NCI-H1930 (cell line): ENCODE results near the gene LRRK1.
A peak's percentile ranks its signal among the peaks of the same experiment; 100 is the strongest.

Experiments
- DNase-seq, 2 experiments: peaks; one replicate each; lab custom pipeline; 2025; lab: John Stamatoyannopoulos, UW

LRRK1 gene

GRCh38 chr15:100918690-100919480 lies at the start of gene LRRK1:
Gene LRRK1 (plus strand): TSS chr15:100919357. CDS start chr15:100924633, 5,276 bp downstream.
- no peak for DNase-seq

GRCh38 chr15:100873029-100873677 lies 46.0 kb upstream of the LRRK1 start:
- peak in 1 of 2 experiments; percentile 45 for DNase-seq

GRCh38 chr15:100875495-100875894 lies 43.7 kb upstream of the LRRK1 start:
- no peak for DNase-seq

- DNase-seq = no peak
Measured at GRCh38 chr15:100875976-100876375, 43.2 kb upstream of the LRRK1 start.

- no peak for DNase-seq
Measured at GRCh38 chr15:100877551-100877950, 41.6 kb upstream of the LRRK1 start.

- no peak for DNase-seq
Measured at GRCh38 chr15:100878130-100878529, 41.0 kb upstream of the LRRK1 start.

GRCh38 chr15:100878648-100879047 lies 40.5 kb upstream of the LRRK1 start:
- no peak for DNase-seq

- DNase-seq = no peak
Measured at GRCh38 chr15:100879061-100879463, 40.1 kb upstream of the LRRK1 start.

- DNase-seq = no peak
Measured at GRCh38 chr15:100879464-100880138, 39.6 kb upstream of the LRRK1 start, which contains the start of gene ALDH1A3. Gene ALDH1A3 (plus strand): TSS chr15:100879831. CDS start chr15:100879908, 77 bp downstream.

GRCh38 chr15:100880139-100880896 lies 38.8 kb upstream of the LRRK1 start:
- no peak for DNase-seq

GRCh38 chr15:100880897-100881242 lies 38.3 kb upstream of the LRRK1 start:
- DNase-seq = no peak

- DNase-seq = no peak
Measured at GRCh38 chr15:100881573-100882336, 37.4 kb upstream of the LRRK1 start.

GRCh38 chr15:100885116-100885515 lies 34.0 kb upstream of the LRRK1 start:
- DNase-seq = no peak

- no peak for DNase-seq
Measured at GRCh38 chr15:100885811-100886210, 33.3 kb upstream of the LRRK1 start.

- DNase-seq = no peak
Measured at GRCh38 chr15:100887211-100887913, 31.8 kb upstream of the LRRK1 start.

- no peak for DNase-seq
Measured at GRCh38 chr15:100889385-100890050, 29.6 kb upstream of the LRRK1 start.

- DNase-seq = no peak
Measured at GRCh38 chr15:100890051-100890720, 29.0 kb upstream of the LRRK1 start.

GRCh38 chr15:100890850-100891249 lies 28.3 kb upstream of the LRRK1 start:
- no peak for DNase-seq

- DNase-seq = no peak
Measured at GRCh38 chr15:100891307-100892012, 27.7 kb upstream of the LRRK1 start.
